HCT116 (cell line): Measurements from ENCODE around the gene ZMYND11. TPM values are rescaled to one million over a fixed set of nuclear protein-coding genes. Genes with fewer than 3 reads are reported as not detected.

Experiments used
- ATAC-seq: fragments of 200-7000 bp; cut with Tn5 transposase; 2 replicates; pipeline ENCODE4 v1.9.1; 2020; ENCODE audit warnings: mild to moderate bottlenecking, moderate library complexity
- BruUV-seq: library from RNA; stranded (reverse); fragments of 400-500 nt; replicated peaks from 2 replicates; lab custom pipeline; 2021; lab: Mats Ljungman, UMichigan
- CTCF ChIA-PET: fragments of 300-600 bp; sonication (Branson Sonifier 250); formaldehyde crosslinking; loops from one replicate; lab custom pipeline; 2021; ENCODE audit warnings: antibody characterized with exemption; lab: Charles Lee
- POLR2A ChIA-PET: fragments of 300-600, 350-600 bp; sonication (Branson Sonifier 250); formaldehyde crosslinking; loops from one replicate; lab custom pipeline; 2021; ENCODE audit warnings: antibody characterized with exemption; lab: Charles Lee
- RAD21 ChIA-PET, 2 experiments: fragments of 300-600 bp; sonication (Branson Sonifier 250); formaldehyde crosslinking; loops; one replicate each; lab custom pipeline; 2023; ENCODE audit warnings: low total read pairs in 2 of 2; ENCODE audit not compliant: uncharacterized antibody in 2 of 2, unreplicated experiment in 2 of 2, low non-redundant PET in 1 of 2; lab: Charles Lee
- DNase-seq: peaks from one replicate; pipeline ENCODE4 v3.0.0-alpha.2; 2010; ENCODE audit warnings: low read depth, low spot score
- H2AFZ ChIP-seq: fragments of 200-600 bp; shearing (Covaris generic), sonication (generic); 2 replicates; pipeline ENCODE4 v1.6.1; 2017; ENCODE audit warnings: low read depth, mixed run types, mixed read lengths, antibody characterized with exemption, low read length; ENCODE audit not compliant: poor library complexity, severe bottlenecking
- H3K27ac ChIP-seq: 2 replicates; pipeline ENCODE4 v1.5.1; 2012; ENCODE audit warnings: low read depth, low read length
- H3K27me3 ChIP-seq: fragments of 200-600 bp; sonication (generic); 2 replicates; pipeline ENCODE4 v1.6.1; 2016; ENCODE audit warnings: mixed run types, low read length, mixed read lengths; ENCODE audit not compliant: insufficient read depth
- H3K36me3 ChIP-seq, 2 experiments: fragments of 200-500 bp in 1 of 2; fragments of 200-600 bp in 1 of 2; sonication (Bioruptor generic) in 1 of 2; sonication (generic) in 1 of 2; 2 replicates each; pipeline versions ENCODE4 v1.5.1 to v1.6.1; 2014 to 2016; ENCODE audit warnings: low read length in 2 of 2, inconsistent platforms in 1 of 2, mixed read lengths in 1 of 2, mixed run types in 1 of 2; ENCODE audit not compliant: insufficient read depth in 2 of 2, control insufficient read depth in 1 of 2
- H3K4me1 ChIP-seq, 2 experiments: fragments of 200-600 bp in 1 of 2; sonication (generic) in 1 of 2; 2 replicates each; pipeline versions ENCODE4 v1.5.1 to v1.6.1; 2012 to 2017; ENCODE audit warnings: low read length in 2 of 2, inconsistent platforms in 1 of 2, mild to moderate bottlenecking in 1 of 2, mixed read lengths in 1 of 2, mixed run types in 1 of 2, moderate library complexity in 1 of 2; ENCODE audit not compliant: insufficient read depth in 2 of 2, control insufficient read depth in 1 of 2
- H3K4me2 ChIP-seq: fragments of 200-600 bp; sonication (generic); 2 replicates; pipeline ENCODE4 v1.6.1; 2017; ENCODE audit warnings: mixed run types, low read length, mixed read lengths
- H3K4me3 ChIP-seq, 2 experiments: fragments of 200-600 bp in 1 of 2; sonication (generic) in 1 of 2; replicated peaks in 1 of 2; 2 replicates each; pipeline ENCODE4 v1.5.1; 2011 to 2016; ENCODE audit warnings: low read length in 2 of 2, control low read depth in 1 of 2, low read depth in 1 of 2, mild to moderate bottlenecking in 1 of 2, mixed read lengths in 1 of 2, mixed run types in 1 of 2
- H3K79me2 ChIP-seq: fragments of 200-600 bp; sonication (generic); 2 replicates; pipeline ENCODE4 v1.6.1; 2017; ENCODE audit warnings: mild to moderate bottlenecking, mixed run types, low read length, moderate library complexity, mixed read lengths; ENCODE audit not compliant: insufficient read depth
- H3K9ac ChIP-seq: fragments of 200-600 bp; sonication (generic); 2 replicates; pipeline ENCODE4 v1.6.1; 2016; ENCODE audit warnings: low read length, mixed read lengths
- H3K9me2 ChIP-seq: fragments of 200-600 bp; sonication (generic), shearing (Covaris generic); 2 replicates; pipeline ENCODE4 v1.6.1; 2017; ENCODE audit warnings: mixed run types, mild to moderate bottlenecking, moderate library complexity; ENCODE audit not compliant: insufficient read depth
- H3K9me3 ChIP-seq, 2 experiments: fragments of 200-500 bp in 1 of 2; fragments of 200-600 bp in 1 of 2; sonication (Bioruptor generic) in 1 of 2; sonication (generic) in 1 of 2; 2 replicates each; pipeline ENCODE4 v1.6.1; 2014 to 2017; ENCODE audit warnings: low read length in 2 of 2, mixed read lengths in 2 of 2, inconsistent platforms in 1 of 2, low read depth in 1 of 2, mild to moderate bottlenecking in 1 of 2, mixed run types in 1 of 2, moderate library complexity in 1 of 2; ENCODE audit not compliant: control insufficient read depth in 1 of 2, insufficient read depth in 1 of 2
- H4K20me1 ChIP-seq: fragments of 200-600 bp; sonication (generic), shearing (Covaris generic); 2 replicates; pipeline ENCODE4 v1.6.1; 2017; ENCODE audit warnings: mixed run types, mild to moderate bottlenecking, moderate library complexity; ENCODE audit not compliant: insufficient read depth
- ATF3 ChIP-seq: IDR thresholded peaks from 2 replicates; pipeline ENCODE4 v1.6.1; 2012
- CBX3 ChIP-seq: IDR thresholded peaks from 2 replicates; pipeline ENCODE4 v1.6.1; 2012; ENCODE audit warnings: low read depth
- EZH2phosphoT487 ChIP-seq: fragments of 200-600 bp; IDR thresholded peaks from 2 replicates; pipeline ENCODE4 v1.6.1; 2018; ENCODE audit warnings: antibody characterized with exemption, borderline replicate concordance
- FOSL1 ChIP-seq: IDR thresholded peaks from 2 replicates; pipeline ENCODE4 v1.6.1; 2012; ENCODE audit warnings: low read depth
- POLR2A ChIP-seq: IDR thresholded peaks from 2 replicates; pipeline ENCODE4 v1.7.0; 2011; ENCODE audit warnings: borderline replicate concordance; ENCODE audit not compliant: insufficient read depth, insufficient read length; ENCODE audit errors: extremely low read depth
- SP1 ChIP-seq: IDR thresholded peaks from 2 replicates; pipeline ENCODE4 v1.6.1; 2012; ENCODE audit warnings: low read depth
- SRF ChIP-seq: IDR thresholded peaks from 2 replicates; pipeline ENCODE4 v1.6.1; 2012; ENCODE audit warnings: low read depth
- TCF7L2 ChIP-seq: IDR thresholded peaks from 2 replicates; pipeline ENCODE4 v1.7.0; 2011; ENCODE audit warnings: borderline replicate concordance, inconsistent platforms; ENCODE audit not compliant: insufficient read depth, insufficient read length; ENCODE audit errors: extremely low read depth
- intact Hi-C: fragments of 100-400 bp; cut with micrococcal nuclease; formaldehyde crosslinking; loops from 2 replicates; pipeline ENCODE4 v1.10.0; 2022
- total RNA-seq: library from RNA; stranded (reverse); gene quantifications from one replicate; pipeline ENCODE4 v1.2.1, GENCODE V29; 2021; ENCODE audit not compliant: unreplicated experiment
- TF ChIP-seq, protein P1 (sequence below): IDR thresholded peaks from 2 replicates; pipeline ENCODE4 v1.6.1; 2012
- TF ChIP-seq, protein P2 (sequence below): IDR thresholded peaks from 2 replicates; pipeline ENCODE4 v1.6.1; 2011; ENCODE audit warnings: mild to moderate bottlenecking, low read length, moderate library complexity; ENCODE audit not compliant: insufficient replicate concordance; ENCODE audit errors: extremely low read depth
- TF ChIP-seq, protein P3 (sequence below): IDR thresholded peaks from 2 replicates; pipeline ENCODE4 v1.6.1; 2012; ENCODE audit warnings: low read depth

Gene ZMYND11
- total RNA-seq, 1 experiment from 2014 or later = 28.3 TPM

DNA sequence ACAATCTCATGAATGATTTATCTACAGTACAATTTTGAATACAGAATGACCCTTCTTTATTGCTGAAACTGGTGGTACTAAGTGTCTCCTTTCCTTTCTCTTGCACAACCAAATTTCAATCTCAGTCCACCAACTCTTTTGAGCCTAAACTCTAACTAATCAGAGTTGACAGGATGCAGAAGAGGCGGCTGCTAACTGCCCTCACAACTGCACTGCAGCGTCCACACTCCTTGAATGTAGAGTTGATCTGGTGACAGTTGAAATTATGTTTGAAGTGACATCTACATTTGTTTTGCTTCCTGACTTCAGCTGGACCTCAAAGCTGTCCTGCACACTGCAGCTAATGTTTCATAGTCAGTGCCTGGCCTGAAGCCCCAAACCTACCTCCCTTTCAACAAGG is 139.6 kb downstream of the ZMYND11 start:
- no peaks in the 10 kb centered on the region for H3K27me3 ChIP-seq
- POLR2A ChIA-PET = no interaction called here
- CTCF ChIA-PET = no interaction called here

More for the DNA sequence above, 139.6 kb downstream of the ZMYND11 start:
- Histone ChIP-seq H3K4me1 (no peaks in the 10 kb centered on the region), H3K9me2 (no peaks in the 10 kb centered on the region), H3K9ac (no peak overlapping the region), H3K27ac (no peak overlapping the region), H3K4me3 (no peak overlapping the region), H3K36me3 (no peaks in the 10 kb centered on the region), H3K9me3 (no peaks in the 10 kb centered on the region), H2AFZ (no peak overlapping the region), H3K79me2 (no peaks in the 10 kb centered on the region), H3K4me2 (no peak overlapping the region), H4K20me1 (no peaks in the 10 kb centered on the region)
- no peak for TF ChIP-seq SP1
- TF ChIP-seq, protein P1, sequence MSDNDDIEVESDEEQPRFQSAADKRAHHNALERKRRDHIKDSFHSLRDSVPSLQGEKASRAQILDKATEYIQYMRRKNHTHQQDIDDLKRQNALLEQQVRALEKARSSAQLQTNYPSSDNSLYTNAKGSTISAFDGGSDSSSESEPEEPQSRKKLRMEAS = no peak
- no peak for TF ChIP-seq SRF
- TF ChIP-seq, protein P2, sequence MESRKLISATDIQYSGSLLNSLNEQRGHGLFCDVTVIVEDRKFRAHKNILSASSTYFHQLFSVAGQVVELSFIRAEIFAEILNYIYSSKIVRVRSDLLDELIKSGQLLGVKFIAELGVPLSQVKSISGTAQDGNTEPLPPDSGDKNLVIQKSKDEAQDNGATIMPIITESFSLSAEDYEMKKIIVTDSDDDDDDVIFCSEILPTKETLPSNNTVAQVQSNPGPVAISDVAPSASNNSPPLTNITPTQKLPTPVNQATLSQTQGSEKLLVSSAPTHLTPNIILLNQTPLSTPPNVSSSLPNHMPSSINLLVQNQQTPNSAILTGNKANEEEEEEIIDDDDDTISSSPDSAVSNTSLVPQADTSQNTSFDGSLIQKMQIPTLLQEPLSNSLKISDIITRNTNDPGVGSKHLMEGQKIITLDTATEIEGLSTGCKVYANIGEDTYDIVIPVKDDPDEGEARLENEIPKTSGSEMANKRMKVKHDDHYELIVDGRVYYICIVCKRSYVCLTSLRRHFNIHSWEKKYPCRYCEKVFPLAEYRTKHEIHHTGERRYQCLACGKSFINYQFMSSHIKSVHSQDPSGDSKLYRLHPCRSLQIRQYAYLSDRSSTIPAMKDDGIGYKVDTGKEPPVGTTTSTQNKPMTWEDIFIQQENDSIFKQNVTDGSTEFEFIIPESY = no peak
- TF ChIP-seq ATF3 = no peak
- no peak for TF ChIP-seq FOSL1
- TF ChIP-seq, protein P3, sequence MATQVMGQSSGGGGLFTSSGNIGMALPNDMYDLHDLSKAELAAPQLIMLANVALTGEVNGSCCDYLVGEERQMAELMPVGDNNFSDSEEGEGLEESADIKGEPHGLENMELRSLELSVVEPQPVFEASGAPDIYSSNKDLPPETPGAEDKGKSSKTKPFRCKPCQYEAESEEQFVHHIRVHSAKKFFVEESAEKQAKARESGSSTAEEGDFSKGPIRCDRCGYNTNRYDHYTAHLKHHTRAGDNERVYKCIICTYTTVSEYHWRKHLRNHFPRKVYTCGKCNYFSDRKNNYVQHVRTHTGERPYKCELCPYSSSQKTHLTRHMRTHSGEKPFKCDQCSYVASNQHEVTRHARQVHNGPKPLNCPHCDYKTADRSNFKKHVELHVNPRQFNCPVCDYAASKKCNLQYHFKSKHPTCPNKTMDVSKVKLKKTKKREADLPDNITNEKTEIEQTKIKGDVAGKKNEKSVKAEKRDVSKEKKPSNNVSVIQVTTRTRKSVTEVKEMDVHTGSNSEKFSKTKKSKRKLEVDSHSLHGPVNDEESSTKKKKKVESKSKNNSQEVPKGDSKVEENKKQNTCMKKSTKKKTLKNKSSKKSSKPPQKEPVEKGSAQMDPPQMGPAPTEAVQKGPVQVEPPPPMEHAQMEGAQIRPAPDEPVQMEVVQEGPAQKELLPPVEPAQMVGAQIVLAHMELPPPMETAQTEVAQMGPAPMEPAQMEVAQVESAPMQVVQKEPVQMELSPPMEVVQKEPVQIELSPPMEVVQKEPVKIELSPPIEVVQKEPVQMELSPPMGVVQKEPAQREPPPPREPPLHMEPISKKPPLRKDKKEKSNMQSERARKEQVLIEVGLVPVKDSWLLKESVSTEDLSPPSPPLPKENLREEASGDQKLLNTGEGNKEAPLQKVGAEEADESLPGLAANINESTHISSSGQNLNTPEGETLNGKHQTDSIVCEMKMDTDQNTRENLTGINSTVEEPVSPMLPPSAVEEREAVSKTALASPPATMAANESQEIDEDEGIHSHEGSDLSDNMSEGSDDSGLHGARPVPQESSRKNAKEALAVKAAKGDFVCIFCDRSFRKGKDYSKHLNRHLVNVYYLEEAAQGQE = no peak
- TF ChIP-seq EZH2phosphoT487 = no peak
- TF ChIP-seq TCF7L2 = no peak
- TF ChIP-seq CBX3 = no peak
- no peak for TF ChIP-seq POLR2A
- intact Hi-C loops = no loop called here
- RAD21 ChIA-PET = no interaction called here
- BruUV-seq = no TSS peak
- DNase-seq (no peak), ATAC-seq (no peak)
